IPS-20b (cell line): ENCODE results near the gene RGS19.

Experiments
- H3K27ac ChIP-seq: one replicate; pipeline ENCODE4 v1.5.1; 2013; ENCODE audit warnings: low read length
- H3K27me3 ChIP-seq: 2 replicates; pipeline ENCODE4 v1.6.1; 2013; ENCODE audit warnings: mild to moderate bottlenecking, low read length, inconsistent platforms; ENCODE audit not compliant: insufficient read depth
- H3K36me3 ChIP-seq: 2 replicates; pipeline ENCODE4 v1.6.1; 2013; ENCODE audit warnings: low read depth, mild to moderate bottlenecking, inconsistent platforms, low read length, moderate library complexity; ENCODE audit not compliant: insufficient read depth
- H3K4me1 ChIP-seq: 2 replicates; pipeline ENCODE4 v1.6.1; 2013; ENCODE audit warnings: mild to moderate bottlenecking, control low read depth, inconsistent platforms, low read length, moderate library complexity; ENCODE audit not compliant: insufficient read depth
- H3K4me3 ChIP-seq: 2 replicates; pipeline ENCODE4 v1.5.1; 2013; ENCODE audit warnings: mild to moderate bottlenecking, low read length, inconsistent platforms
- H3K9ac ChIP-seq: 2 replicates; pipeline ENCODE4 v1.6.1; 2013; ENCODE audit warnings: low read depth, mild to moderate bottlenecking, inconsistent platforms, low read length, moderate library complexity
- H3K9me3 ChIP-seq: 2 replicates; pipeline ENCODE4 v1.6.1; 2013; ENCODE audit warnings: mild to moderate bottlenecking, low read depth, low read length, inconsistent platforms; ENCODE audit not compliant: insufficient read depth

RGS19 gene

DNA sequence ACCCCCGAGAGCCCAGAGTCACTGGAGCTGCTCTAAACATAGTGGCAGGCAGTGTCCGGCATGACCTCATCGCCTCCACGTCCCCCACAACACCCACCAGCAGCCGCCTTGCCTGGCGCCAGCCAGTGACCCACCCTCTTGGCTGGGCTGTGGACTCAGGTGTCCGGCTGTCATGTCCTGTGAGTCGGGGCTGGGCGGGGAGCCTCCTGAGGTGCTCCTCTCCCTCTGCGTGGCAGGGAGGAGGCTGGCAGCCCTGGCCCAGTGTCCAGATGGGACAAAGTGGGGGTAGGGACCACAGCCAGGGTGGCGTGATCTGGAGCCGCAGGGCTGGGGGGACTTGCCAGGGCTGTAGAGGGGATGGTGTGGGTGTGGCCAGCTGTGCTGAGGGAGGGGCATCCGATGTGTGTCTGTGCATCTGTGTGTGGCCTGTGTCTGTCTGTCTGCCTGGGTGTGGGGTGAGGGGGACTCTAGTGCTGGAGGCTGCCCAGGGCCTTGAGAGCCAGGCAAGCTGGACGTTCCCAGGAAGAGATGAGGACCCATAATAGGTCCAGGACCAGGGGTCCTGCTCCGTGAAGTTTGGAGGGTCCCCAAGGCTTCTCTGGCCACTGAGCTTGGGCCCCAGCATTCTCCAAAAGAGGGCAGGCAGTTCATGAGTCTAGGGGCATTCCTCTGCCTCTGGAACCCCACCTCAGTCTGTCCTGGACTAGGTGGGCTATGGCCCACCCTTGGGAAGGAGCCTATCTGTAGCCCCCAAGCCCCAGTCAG, 27.6 kb downstream of the RGS19 start:
- no peaks in the 10 kb centered on the region for H3K9me3 ChIP-seq
- peaks cover 4% of the 10 kb centered on the region; the same call in 1 of the 2 replicates for H3K4me1 ChIP-seq
- peaks cover 57% of the 10 kb centered on the region for H3K27me3 ChIP-seq
- no peak overlapping the region for H3K27ac ChIP-seq
- H3K9ac ChIP-seq = no peak overlapping the region
- H3K4me3 ChIP-seq = no peak overlapping the region
- H3K36me3 ChIP-seq = no peaks in the 10 kb centered on the region

DNA sequence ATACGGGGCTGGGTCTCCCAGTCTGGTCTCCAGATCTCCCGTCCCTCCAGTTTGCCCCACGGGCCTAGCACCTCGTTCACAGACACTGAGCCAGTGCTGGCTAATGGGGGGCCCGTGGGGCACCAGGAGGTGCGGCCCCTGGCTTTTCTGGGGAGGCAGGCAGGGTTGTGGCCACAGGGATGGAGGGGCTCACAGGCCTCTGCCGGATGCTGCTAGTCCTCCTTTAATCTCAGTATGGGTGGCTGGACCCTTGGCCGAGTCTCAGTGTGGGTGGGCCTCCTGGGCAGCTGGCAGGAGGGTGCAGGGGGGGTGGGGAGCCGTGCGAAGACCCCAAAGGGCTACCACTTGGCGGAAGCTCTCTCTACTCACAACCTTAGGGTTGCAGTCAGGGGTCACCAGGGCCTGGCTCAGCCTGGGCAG, 28.3 kb downstream of the RGS19 start:
- Histone ChIP-seq H3K27ac (no peak overlapping the region), H3K4me1 (peaks cover 4% of the 10 kb centered on the region; the same call in 1 of the 2 replicates), H3K4me3 (no peak overlapping the region), H3K9ac (no peak overlapping the region), H3K27me3 (peaks cover 64% of the 10 kb centered on the region), H3K36me3 (no peaks in the 10 kb centered on the region), H3K9me3 (no peaks in the 10 kb centered on the region)

DNA sequence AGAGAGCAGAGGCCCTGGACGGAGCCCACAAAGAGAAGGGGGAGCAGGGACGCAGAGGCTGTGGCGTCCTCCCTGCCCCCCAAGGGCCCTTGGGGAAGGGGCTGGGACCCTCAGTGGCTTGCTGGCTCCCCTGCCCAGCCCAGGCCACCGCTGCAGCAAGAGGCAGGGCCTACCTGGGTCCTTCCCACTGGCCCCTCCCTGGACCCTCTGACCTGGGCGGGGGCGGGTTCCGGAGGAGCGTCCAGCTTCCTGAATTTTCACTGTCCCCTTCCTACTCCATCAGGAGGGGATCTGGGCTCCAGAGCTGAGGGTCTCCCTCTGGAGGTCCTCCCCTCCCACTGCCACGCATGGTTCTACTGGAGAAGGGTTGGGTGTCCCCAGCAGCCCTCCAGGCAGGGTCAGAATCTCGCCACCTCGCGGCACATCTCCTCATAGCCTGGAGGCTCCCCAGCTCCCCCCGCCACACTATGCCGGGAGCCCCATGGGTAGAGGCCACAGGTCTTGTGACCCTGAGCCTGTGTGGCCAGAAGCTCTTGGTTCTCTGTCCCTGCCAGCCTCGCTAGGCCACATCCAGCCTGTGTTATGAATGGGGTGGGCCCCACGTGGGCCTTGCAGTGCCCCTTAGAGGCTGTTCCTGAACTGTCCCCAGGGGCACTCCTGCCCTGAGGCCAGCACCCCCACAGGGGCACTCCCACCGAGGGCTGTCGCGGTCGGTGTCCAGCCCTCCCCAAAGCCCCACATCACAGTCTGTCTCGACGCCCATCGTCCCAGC, 28.9 kb downstream of the RGS19 start:
- Histone ChIP-seq H3K36me3 (no peaks in the 10 kb centered on the region), H3K9ac (no peak overlapping the region), H3K27ac (no peak overlapping the region), H3K4me3 (no peak overlapping the region), H3K27me3 (peaks cover 70% of the 10 kb centered on the region), H3K9me3 (no peaks in the 10 kb centered on the region), H3K4me1 (peaks cover 4% of the 10 kb centered on the region; the same call in 1 of the 2 replicates)

DNA sequence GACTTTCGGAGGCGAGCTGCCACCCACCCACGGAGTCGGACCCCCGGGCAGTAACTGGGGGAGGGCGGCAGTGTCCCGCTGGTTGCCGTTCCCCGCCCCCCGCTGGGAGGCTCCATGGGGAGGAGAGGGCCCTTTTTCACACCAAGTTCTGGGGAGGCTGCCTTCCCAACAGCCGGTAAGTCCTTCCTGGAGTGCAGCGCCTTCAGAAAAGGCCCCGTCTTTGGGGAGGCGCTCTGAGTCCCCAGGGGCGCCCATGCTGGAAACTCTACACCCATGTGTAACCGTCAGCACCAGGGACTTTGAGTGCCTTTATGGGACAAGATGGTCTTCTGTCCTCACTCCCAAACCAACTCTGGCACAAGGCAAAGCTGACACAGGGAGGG, 29.4 kb downstream of the RGS19 start:
- Histone ChIP-seq H3K9me3 (no peaks in the 10 kb centered on the region), H3K4me1 (peaks cover 4% of the 10 kb centered on the region; the same call in 1 of the 2 replicates), H3K27ac (no peak overlapping the region), H3K27me3 (peaks cover 76% of the 10 kb centered on the region), H3K4me3 (no peak overlapping the region), H3K9ac (no peak overlapping the region), H3K36me3 (no peaks in the 10 kb centered on the region)

DNA sequence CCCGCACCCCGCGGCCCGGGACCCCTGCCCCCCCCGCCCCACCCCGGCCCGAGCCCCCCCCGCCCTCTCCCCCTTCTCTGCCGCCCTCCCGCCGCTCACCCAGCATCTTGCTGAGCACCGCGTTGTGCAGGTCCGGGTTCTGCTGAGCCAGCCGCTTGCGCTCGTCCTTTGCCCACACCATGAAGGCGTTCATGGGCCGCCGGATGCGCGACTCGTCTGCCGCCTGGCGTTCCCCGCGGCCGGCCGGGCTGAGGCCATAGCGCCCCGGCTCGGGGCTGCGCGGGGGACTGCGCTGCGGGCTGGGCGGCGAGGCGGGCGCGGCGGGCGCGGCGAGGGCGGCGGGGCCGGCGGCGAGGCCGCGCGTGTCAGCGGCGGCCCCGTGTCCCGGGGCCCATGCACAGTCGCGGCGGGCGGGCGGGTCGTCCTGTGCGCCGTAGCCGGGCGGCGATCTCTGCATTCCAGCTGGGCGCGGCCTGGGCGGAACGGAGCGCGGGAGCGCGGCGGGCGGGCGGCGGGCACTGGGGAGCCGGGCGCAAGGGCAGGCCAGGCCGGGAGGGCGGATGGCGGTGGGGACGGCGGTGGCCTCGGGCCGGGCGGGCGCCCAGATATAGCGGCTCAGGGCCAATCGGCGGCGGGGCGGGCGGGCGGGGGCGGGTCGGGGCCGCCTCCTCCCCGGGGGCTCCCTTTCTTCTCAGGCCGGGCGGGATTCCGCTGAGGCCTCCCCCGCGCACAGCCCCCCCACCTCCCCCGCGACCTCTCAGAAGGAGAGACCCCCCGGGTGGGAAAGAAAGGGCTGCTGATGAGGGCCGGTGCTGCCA, 30.0 kb downstream of the RGS19 start, which contains the start of gene SOX18:
SOX18 (minus strand) TSS at position 580 of the 818 bp plus-strand sequence; CDS start at position 457, 123 bp downstream.
- Histone ChIP-seq H3K27me3 (peaks cover 82% of the 10 kb centered on the region), H3K9ac (no peak within 1 kb of the TSS), H3K9me3 (no peaks in the 10 kb centered on the region), H3K4me3 (no peak within 1 kb of the TSS; the same call in 1 of the 2 replicates), H3K4me1 (peaks cover 3% of the 10 kb centered on the region; the same call in 1 of the 2 replicates), H3K27ac (no peak within 1 kb of the TSS), H3K36me3 (no peaks in the 10 kb centered on the region)

DNA sequence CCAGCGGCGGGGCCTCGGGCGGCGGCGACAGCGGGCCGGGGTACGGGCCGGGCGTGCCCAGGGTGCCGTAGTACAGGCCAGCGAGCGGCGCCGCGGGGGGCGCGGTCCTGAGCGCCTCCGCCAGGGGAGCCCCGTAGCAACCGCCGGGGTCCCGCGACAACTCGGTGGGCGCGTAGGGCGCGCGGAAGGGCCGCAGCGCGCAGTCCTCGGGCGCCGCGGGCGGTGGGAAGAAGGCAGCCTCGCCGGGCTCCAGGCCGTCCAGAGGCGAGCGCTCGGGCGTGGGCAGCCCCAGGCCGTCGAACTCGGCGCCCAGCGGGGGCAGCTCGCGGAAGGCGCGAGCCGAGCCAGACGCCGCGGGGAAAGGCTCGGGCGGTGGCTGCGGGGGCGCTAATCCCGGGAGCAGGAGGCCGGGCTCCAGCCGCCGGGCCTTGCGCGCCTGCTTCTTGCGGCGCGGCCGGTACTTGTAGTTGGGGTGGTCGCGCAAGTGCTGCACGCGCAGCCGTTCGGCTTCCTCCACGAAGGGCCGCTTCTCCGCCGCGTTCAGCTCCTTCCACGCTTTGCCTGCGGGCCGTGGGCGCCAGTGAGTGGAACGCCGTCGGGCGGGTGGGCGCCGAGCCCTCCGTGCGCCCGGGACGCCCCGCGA, 30.8 kb downstream of the RGS19 start:
- H3K27ac ChIP-seq = no peak overlapping the region
- H3K4me1 ChIP-seq = no peaks in the 10 kb centered on the region
- no peaks in the 10 kb centered on the region for H3K36me3 ChIP-seq
- no peaks in the 10 kb centered on the region for H3K9me3 ChIP-seq
- no peak overlapping the region for H3K9ac ChIP-seq
- H3K27me3 ChIP-seq = peaks cover 89% of the 10 kb centered on the region
- H3K4me3 ChIP-seq = peak overlapping the region; percentile 26; the same call in 1 of the 2 replicates

DNA sequence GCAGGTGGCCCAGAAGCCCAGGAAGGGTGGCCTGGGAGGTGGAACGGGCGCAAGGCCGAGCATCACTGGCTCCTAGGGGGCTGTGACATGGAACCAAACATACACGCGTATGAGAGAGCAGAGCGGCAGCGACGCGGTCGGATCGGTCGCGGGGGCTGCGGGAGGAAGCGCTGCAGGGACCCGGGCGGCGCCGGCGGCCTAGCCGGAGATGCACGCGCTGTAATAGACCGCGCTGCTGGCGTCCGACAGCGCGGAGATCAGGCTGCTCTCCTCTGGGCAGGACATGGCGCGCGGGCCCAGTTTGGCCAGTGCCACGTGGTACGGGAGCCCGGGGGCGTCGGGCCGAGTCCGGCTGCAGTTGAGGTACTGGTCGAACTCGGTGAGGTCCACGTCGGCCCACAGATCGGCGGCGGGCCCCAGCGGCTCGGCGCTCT, 31.3 kb downstream of the RGS19 start:
- H3K9ac ChIP-seq = no peak overlapping the region
- no peak overlapping the region for H3K27ac ChIP-seq
- no peaks in the 10 kb centered on the region for H3K9me3 ChIP-seq
- H3K36me3 ChIP-seq = no peaks in the 10 kb centered on the region
- no peaks in the 10 kb centered on the region for H3K4me1 ChIP-seq
- H3K27me3 ChIP-seq = peaks cover 95% of the 10 kb centered on the region
- H3K4me3 ChIP-seq = peak overlapping the region; percentile 26; the same call in 1 of the 2 replicates

DNA sequence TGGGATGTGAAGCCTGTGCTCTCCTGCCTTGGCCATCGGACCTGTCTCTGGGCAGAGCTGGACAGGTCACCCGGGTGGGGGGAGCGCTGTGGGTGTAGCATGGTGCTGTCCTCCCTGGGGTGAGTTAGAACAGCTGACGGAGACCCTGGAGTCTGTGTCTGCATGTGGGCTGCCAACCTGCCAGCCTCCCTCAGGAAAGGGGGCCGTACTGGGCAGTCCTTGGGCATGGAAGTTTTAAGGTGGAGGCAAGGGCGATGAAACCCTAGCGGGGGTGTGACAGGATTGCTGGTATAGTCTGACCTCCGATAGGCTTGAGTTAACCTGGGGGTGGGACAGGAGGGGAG, 32.3 kb downstream of the RGS19 start:
- no peak overlapping the region for H3K9ac ChIP-seq
- H3K9me3 ChIP-seq = no peaks in the 10 kb centered on the region
- H3K4me1 ChIP-seq = no peaks in the 10 kb centered on the region
- H3K36me3 ChIP-seq = no peaks in the 10 kb centered on the region
- H3K27me3 ChIP-seq = peaks cover 93% of the 10 kb centered on the region
- no peak overlapping the region for H3K27ac ChIP-seq
- no peak overlapping the region for H3K4me3 ChIP-seq

DNA sequence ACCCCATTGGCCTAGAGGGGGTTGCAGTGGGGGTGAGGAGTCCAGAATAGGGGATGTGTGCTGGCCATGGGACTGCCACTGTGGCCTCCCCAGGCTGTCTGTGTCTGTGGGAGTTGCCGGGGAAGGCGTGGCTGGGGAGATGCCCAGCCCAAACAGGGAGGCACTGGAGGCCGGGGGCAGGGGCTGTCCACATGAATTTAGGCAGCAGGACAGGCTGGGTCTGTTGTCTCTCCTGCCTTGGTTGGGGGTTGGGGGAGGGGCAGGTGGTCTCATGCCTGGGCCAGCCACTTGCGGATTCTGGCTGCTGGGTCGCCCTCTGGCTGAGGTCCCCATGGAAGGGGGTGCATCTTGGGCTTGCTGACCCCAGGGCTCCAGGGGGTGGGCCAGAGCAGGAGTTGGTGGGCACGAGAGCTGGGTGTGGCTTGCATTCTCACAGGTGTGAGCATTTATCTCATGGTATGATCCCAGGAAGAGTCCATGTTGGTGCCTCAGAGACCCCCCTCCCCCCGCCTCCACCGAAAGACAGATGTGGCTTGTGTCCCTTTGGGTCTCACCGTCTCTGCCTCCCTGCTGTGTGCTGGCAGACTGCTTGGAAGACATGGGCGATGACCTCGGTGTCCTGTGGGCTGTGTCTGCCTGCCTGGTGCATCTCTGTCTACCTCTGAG, 33.8 kb downstream of the RGS19 start:
- H3K9me3 ChIP-seq = no peaks in the 10 kb centered on the region
- no peaks in the 10 kb centered on the region for H3K36me3 ChIP-seq
- H3K27ac ChIP-seq = no peak overlapping the region
- peaks cover 93% of the 10 kb centered on the region for H3K27me3 ChIP-seq
- no peak overlapping the region for H3K4me3 ChIP-seq
- no peak overlapping the region for H3K9ac ChIP-seq
- H3K4me1 ChIP-seq = no peaks in the 10 kb centered on the region

DNA sequence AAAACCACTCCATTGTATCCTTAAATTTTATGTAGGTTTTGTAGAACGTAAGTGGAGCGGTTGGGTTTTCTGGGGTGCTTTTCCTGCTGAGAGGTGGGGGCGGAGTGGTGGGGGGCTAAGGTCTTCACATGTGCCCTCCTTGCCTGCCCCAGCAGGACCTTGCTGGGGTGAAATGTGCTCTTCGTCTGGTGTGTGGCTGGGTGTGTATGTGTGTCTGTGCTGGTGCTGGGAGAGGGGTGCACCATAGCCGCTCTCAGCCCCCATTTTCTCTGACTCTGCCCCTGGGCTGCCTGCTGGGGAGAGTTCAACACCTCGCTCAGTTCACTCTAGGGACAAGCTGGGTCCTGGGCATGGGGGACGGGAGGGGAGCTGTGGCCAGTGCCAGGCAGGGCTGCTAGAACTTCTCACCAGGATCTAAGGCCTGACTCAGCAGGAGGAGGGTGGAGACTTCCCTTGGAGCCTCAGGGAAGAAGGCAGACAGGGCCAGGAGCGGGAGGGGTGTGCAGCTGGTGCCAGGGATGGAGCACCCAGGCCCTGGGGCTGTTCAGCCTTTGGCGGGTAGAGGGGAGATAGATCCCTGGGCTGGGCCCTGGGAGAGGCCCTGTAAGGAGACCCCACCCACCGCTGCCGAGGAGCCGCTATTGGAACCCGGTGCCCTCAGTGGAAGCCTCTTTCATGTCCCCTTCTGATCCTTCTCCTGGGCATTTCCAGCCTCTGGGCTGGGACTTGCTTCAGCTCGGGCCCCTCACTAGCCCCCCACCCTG, 34.7 kb downstream of the RGS19 start:
- Histone ChIP-seq H3K27me3 (peaks cover 93% of the 10 kb centered on the region), H3K9me3 (no peaks in the 10 kb centered on the region), H3K4me1 (no peaks in the 10 kb centered on the region), H3K4me3 (no peak overlapping the region), H3K27ac (no peak overlapping the region), H3K9ac (no peak overlapping the region), H3K36me3 (no peaks in the 10 kb centered on the region)
